ENCODE data around the gene OSGEP. TPM values are rescaled to one million over a fixed set of nuclear protein-coding genes. Genes with fewer than 3 reads are reported as not detected.

Gene OSGEP
- total RNA-seq (ENCODE audit: low replicate concordance) = 23.1 and 32.9 TPM in 2 replicates

DNA sequence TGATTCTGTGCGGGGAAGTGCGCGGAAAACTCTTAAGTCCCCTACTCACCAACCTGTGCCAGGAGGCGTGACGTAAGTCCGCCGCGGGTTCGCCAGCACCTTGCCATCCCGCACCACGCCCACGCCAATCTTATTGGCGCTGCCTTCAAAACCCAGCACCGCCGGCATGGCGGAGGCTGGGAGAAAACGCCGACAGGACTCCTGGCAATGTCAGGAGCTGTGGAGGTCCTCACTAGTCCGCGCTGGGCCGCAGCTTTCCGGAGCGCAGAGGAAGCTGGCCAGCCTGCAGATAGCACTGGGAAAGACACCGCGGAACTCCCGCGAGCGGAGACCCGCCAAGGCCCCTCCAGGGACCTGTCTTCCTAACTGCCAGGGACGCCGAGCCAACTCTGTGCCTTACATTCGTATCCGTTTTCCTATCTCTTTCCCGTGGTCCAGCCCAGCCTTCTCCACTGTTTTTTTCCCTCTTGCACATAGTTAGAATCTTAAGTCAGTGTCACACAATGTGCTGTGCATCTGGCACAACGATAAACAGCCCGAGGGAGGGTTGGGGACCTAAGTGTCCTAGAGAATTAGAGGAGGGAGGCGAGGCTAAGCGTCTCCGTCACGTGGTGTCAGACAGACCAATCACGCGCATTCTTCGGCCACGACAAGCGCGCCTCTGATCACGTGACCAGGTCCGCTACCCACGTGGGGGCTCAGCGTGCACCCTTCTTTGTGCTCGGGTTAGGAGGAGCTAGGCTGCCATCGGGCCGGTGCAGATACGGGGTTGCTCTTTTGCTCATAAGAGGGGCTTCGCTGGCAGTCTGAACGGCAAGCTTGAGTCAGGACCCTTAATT is at the start of gene OSGEP, which contains the start of gene APEX1:
OSGEP (minus strand) TSS at position 297 of the 839 bp plus-strand sequence; CDS start at position 168, 129 bp downstream.
APEX1 (plus strand) TSS at position 711 of the 839 bp plus-strand sequence. CDS start 420 bp downstream, outside the sequence.

GRCh38 chr14:20469242-20469889 is 14.8 kb upstream of the OSGEP start, which contains the start of gene PNP:
Gene PNP, plus strand, starts transcription at chr14:20469406. Its CDS starts 119 bp downstream, at chr14:20469525.

DNA sequence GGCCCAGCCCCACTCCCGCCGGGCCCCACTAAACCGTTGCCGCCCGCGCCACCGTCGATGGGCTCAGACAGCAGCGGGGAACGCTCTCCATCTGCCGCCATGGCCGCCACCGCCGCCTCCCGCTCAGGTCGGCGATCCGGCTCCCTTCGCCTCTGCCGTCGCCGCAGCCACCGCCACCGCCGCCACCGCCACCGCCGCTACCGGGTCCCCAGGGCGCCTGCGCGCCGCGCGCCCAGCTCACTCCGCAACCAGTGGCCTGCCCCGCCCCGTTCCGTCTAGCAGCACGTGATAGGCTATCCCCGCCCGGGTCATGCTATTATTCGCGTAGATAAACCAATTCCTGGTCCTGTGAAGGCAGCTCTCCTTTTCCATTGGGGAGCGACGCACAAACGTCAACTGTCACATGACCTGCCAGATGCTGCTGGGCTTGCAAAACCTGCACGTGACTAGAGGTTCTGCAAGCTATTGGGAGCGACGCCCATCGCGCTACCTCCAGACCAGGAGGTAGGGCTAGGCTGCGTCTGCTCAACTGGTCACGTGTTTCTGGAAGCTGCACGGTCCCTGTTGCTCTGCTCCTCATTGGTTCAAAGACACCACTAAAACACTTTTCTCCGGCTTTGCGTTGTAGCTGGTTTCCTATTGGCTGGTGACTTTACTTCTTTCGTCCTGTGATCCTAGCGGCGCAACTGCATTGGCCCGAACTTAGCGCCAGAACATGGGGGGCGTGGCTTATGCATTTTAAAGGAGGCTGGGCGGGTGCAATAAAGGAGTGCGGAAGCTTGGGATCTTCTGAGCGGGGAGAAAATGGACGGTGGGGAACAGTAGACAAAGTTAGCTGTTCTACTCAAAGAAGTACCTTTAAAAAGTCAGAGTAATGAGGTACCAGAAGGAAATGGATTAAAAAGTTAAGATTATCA is 6.9 kb upstream of the OSGEP start, which contains the start of gene PIP4P1:
PIP4P1 (minus strand) TSS at position 210 of the 917 bp plus-strand sequence; CDS start at position 101, 109 bp downstream.

GRCh38 chr14:20435582-20436362 is 18.8 kb downstream of the OSGEP start, which contains the start of gene KLHL33:
Gene KLHL33, minus strand, starts transcription at chr14:20436166. Its CDS starts 355 bp downstream, at chr14:20435811.

DNA sequence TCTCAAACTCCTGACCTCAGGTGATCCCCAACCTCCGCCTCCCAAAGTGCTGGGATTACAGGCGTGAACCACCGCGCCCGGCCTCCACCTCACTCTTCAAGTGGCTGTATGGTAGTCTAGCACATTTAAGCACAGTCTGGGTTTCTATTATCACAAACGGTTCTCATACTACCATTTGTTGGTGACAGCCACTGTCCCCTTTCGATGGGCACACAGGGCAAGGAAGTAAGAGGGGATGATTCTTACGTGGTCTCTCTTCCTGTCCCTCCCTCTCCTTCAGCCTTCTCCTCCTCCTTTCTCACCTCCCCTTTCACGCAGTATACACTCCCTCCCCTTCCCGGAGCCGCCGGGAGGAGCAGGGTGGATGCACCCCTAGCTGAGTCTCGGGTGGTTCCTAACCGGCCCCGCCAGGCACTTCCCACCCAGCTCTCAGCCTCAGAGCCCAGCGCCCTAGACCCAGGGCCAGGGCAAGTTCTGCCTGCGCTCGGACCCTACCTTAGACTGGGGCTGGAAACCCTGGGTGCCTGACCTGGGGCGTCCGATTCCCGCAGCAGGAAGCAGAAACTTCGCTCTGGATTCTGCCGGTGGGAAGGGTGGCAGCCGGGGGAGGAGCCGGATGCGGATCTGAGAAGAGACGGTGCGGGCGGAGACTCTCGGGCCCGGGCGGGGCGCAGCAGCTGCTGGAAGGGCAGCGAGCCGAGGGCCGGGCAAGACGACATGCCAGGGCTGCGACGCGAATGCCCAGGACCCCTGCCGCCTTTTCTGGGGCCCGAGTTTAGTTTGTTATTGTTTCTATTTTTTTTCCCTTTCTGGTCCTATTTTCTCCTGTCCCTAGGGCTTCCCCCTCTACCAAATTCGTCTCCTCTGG is 41.5 kb downstream of the OSGEP start, which contains the start of gene TEP1:
TEP1 (minus strand) TSS at position 626 of the 868 bp plus-strand sequence. CDS start 5,062 bp downstream, outside the sequence.

Other genes with a start within 250 kb of the OSGEP start
- not detected in 2 replicates for gene OR11H6, start 231.1 kb downstream of the OSGEP start, total RNA-seq (ENCODE audit: low replicate concordance)
- not detected in 2 replicates for gene OR11H7, start 225.8 kb downstream of the OSGEP start, total RNA-seq (ENCODE audit: low replicate concordance)
- gene OR11H4, start 215.5 kb downstream of the OSGEP start, total RNA-seq (ENCODE audit: low replicate concordance) = not detected in 2 replicates
- 21.8 and 53.5 TPM in 2 replicates for gene TTC5, start 148.9 kb downstream of the OSGEP start, total RNA-seq (ENCODE audit: low replicate concordance)
- 31.5 and 46.5 TPM in 2 replicates for gene CCNB1IP1, start 121.5 kb downstream of the OSGEP start, total RNA-seq (ENCODE audit: low replicate concordance)
- gene PARP2, start 111.2 kb downstream of the OSGEP start, total RNA-seq (ENCODE audit: low replicate concordance) = 5.5 and 6.7 TPM in 2 replicates
- gene TEP1, start 41.3 kb downstream of the OSGEP start, total RNA-seq (ENCODE audit: low replicate concordance) = 13.6 and 13.8 TPM in 2 replicates
- gene KLHL33, start 18.6 kb downstream of the OSGEP start, total RNA-seq (ENCODE audit: low replicate concordance) = 0.23 TPM in 1 of 2 replicates, not detected in the other
- 74.9 and 95.9 TPM in 2 replicates for gene APEX1, start 414 bp upstream of the OSGEP start, total RNA-seq (ENCODE audit: low replicate concordance)
- gene PIP4P1, start 6.6 kb upstream of the OSGEP start, total RNA-seq (ENCODE audit: low replicate concordance) = 17.0 and 19.8 TPM in 2 replicates
- 26.4 and 48.6 TPM in 2 replicates for gene PNP, start 14.6 kb upstream of the OSGEP start, total RNA-seq (ENCODE audit: low replicate concordance)
- not detected in 2 replicates for gene RNASE10, start 50.7 kb upstream of the OSGEP start, total RNA-seq (ENCODE audit: low replicate concordance)
- not detected in 2 replicates for gene RNASE9, start 106.2 kb upstream of the OSGEP start, total RNA-seq (ENCODE audit: low replicate concordance)
- gene RNASE11, start 133.2 kb upstream of the OSGEP start, total RNA-seq (ENCODE audit: low replicate concordance) = not detected in 2 replicates
- not detected in 2 replicates for gene RNASE12, start 136.6 kb upstream of the OSGEP start, total RNA-seq (ENCODE audit: low replicate concordance)
- not detected in 2 replicates for gene OR6S1, start 186.9 kb upstream of the OSGEP start, total RNA-seq (ENCODE audit: low replicate concordance)
- gene RNASE4, start 229.7 kb upstream of the OSGEP start, total RNA-seq (ENCODE audit: low replicate concordance) = 20.3 and 46.0 TPM in 2 replicates
- gene ANG, start 234.0 kb upstream of the OSGEP start, total RNA-seq (ENCODE audit: low replicate concordance) = 8.0 and 8.1 TPM in 2 replicates